HG03280 (cell line): ENCODE measurements around the gene CPVL.

Source experiments
- ATAC-seq: cut with Tn5 transposase; IDR thresholded peaks from one replicate; pipeline ENCODE4 v1.9.1; 2021; ENCODE audit warnings: mild to moderate bottlenecking, moderate library complexity; ENCODE audit not compliant: unreplicated experiment

CPVL gene

GRCh38 chr7:29156907-29157452 is 10.6 kb upstream of the CPVL start:
- no peak for ATAC-seq

GRCh38 chr7:29154076-29154475 is 7.7 kb upstream of the CPVL start:
- ATAC-seq = no peak

- ATAC-seq = no peak
Measured at GRCh38 chr7:29150856-29151255, 4.5 kb upstream of the CPVL start.

- no peak for ATAC-seq
Measured at GRCh38 chr7:29149036-29149435, 2.7 kb upstream of the CPVL start.

DNA sequence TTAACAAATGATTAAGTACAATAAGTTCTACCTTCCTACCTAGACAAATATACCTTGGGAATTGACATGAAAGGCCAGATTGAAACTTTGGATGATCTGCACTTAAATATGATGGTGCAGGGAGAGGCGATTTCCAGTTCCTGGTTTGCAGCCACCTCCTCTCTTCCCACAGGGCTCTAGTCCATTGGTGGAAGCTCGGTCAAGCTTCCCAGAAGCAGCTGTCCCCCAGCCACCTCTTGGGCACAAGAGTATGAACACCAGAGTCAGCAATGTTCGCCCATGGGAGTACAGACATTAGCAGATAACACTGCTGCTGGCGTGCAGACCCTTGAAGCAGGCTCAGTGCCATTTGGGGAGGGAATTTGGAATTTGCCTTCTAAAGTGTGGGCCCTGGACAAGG is 1.5 kb upstream of the CPVL start:
- ATAC-seq = no peak

DNA sequence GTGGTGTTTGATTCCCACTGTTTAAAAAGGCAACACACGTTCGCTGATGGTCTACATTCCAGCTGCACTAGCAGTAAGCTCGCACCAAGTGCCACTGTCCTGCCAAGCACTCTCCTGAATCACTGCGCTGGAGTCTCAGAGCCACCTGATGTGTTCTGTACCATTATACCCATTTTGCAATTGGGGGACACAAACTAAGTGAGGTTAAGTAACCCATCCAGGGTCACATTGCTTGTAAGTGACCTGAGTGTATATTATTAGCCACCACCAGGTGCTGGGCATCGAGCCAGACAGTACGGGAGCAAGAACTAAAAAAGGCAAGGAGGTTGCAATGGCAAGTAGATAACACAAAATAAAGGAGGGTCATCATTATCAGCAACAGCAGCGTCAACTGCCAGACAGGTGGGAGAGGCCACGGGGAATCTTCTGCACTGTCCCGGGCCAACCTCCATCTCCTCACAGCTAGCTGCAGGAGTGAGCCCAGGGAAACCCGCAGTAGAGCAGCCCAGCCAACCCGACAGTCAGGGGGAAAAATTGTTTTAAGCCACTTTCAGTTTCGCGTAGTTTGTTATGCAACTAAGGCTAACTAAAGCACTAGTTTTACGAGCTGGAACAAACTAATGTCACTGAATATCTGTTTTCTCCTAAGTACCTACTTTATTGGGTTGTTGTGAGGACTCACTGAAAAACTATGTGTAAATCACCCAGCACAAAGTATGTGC is 712 bp upstream of the CPVL start:
- ATAC-seq = no peak

GRCh38 chr7:29145553-29146056 is 732 bp downstream of the CPVL start:
- ATAC-seq = no peak

GRCh38 chr7:29143751-29144150 is 2.6 kb downstream of the CPVL start:
- ATAC-seq = no peak

DNA sequence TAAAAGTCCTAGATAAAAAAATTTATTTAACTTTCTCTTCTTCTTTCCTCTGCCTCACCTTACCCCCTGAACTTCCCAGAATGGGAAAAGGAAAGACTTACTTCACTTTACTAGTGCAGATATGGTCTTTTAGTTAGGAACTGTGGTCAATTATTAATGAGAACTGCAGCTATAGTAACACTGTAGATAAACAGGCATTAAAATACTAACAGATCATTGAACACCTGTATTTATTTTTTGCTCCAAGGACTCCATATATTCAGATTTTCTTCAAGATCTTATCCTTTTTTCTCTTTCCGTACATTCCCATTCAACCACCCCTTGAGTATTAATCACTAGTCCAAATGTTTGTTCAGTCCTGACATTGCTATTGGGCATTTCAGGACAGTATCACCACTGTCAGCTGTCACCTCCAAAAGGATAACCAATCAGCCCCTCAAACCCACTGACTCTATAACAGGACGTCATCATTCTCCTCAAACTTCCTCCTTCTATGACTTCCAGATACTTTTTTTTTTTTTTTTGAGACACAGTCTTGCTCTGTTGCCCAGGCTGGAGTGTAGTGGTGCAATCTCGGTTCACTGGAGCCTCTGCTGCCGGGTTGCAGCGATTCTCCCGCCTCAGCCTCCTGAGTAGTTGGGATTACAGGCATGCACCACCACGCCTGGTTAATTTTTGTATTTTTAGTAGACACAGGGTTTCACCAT is 4.2 kb downstream of the CPVL start:
- ATAC-seq = no peak

GRCh38 chr7:29140873-29141468 is 5.4 kb downstream of the CPVL start:
- ATAC-seq = no peak

- ATAC-seq = no peak
Measured at GRCh38 chr7:29139796-29140195, 6.5 kb downstream of the CPVL start.

GRCh38 chr7:29139191-29139590 is 7.1 kb downstream of the CPVL start:
- no peak for ATAC-seq

GRCh38 chr7:29138588-29138987 is 7.7 kb downstream of the CPVL start:
- ATAC-seq = no peak

DNA sequence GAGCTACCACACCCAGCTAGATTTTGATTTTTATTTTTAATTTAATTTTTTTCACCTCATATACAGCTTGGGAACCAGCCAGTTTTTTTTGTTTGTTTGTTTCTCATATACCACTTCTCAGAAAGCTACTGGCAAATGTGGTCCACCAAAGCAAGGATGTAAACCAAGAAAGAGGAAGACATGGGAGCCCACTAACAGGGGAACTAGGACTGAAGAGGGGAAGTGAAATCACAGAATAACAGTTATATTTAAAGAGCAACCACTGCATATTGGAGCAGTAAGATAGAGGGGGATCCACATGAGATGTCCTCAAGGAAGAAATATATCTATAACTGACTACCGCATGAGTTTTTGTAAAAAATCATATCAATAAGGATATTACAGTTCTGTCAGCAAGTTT is 10.5 kb downstream of the CPVL start:
- no peak for ATAC-seq

DNA sequence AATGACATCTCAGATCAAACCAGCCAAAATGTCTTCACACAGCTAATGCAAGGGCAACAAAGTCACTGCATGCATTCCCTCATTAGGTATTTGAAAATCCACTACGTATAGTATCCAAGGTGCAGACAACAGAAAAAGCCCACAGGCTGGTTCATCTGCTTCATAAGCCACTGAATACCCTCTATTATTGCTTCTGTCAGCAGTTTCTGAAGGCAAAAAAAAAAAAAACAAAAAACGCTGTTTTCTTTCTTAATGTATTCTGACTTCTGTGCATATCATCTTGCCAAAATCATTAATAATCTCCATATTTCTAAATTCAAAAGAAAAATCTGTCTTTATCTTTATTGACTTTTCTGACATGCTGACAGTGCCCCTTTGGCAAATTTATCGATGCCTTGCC is 13.4 kb downstream of the CPVL start:
- no peak for ATAC-seq

DNA sequence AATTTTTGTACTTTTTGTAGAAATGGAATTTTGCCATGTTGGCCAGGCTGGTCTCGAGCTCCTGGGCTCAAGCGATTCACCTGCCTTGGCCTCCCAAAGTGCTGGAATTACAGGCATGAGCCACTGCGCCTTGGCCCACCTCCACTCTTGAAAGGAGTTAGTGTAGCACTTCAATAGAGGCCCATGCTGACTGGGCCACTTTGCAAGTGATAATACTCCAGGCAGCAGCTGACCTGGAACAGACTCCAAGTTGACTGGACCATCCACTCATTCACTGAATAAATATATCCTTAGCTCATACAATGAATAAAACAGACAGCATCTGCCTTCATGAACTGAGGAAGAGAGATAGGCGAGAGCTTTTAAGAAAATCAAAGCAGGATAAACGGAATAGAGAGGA is 14.7 kb downstream of the CPVL start:
- ATAC-seq = no peak

DNA sequence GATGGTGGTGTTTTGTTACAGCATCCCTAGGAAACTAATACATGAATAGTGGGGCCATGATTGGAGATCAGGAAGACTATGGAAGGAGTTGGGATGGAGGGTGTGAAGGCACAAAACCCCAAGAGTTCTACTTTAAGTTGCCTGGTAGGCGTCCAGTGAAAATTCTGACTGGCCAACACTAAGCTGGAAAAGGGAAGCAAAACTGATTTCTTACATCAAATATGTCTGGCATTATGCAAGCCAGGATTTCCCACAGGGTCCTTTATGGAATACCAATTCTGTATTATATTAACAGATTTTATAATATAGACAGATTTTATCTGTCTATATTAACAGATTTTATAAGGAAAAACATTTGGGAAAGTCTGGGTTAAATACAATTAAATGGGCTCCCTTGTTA is 16.2 kb downstream of the CPVL start:
- ATAC-seq = no peak

DNA sequence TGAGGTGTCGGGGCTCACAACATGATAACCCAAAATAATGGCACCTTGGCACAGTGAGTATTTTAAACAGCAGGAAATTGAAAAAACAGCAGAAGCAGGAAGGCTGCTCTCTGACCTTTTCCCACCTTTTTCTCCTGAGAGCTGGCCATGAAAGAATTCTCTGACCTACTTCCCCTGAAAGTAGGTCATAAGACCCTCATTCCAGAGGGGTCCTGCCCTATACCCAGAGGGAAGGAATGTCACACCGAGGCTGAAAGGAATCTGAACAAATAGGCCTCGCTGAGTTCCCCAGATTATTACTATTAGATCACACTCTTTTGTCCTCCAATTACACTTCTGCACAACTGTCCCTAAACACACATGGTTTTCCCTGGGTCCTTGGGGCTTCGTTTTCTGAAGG is 18.8 kb downstream of the CPVL start:
- no peak for ATAC-seq

DNA sequence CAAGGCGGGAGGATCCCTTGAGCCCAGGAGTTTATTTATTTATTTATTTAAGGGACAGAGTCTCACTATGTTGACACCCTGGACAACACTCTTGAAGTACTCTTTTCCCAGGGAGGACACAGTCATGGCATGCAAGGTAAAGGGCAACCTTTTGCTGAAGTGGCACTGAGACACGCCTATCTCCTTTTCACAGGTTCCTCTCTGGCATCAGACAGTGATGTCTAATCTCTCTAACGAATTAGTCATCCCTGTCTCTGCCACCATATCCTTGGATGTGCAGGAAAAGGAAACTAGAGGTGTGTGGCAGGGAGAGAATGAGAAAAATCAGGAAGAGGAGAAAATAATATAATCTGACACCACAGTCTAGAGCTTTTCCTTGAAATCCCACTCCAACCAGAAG is 19.5 kb downstream of the CPVL start:
- ATAC-seq = no peak

DNA sequence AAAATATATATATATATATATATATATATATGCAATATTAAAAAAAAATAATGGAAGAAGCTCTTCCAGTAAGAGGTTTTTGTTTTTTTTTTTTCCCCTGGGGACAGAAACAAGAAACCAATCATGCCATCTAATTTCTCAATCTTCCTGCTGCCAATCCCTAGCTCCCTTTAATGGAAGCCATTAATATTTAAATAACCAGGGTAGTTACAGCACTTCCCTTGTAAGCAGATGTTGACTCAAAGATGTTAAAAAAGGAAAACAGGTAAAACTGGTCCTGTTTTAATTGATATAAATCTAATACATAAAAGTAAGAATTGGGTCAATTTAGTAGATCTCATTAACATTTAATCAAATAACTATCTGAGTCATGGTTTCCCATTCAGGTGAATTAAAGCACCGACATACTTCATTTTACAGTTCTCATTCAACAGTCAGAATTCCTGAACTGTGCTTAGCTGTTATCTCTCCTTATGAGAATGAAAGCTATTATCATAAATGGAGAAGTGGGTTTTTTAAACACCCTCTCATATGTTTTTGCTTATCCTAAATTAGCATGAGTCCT is 22.6 kb downstream of the CPVL start:
- ATAC-seq = no peak

- no peak for ATAC-seq
Measured at GRCh38 chr7:29122759-29123158, 23.6 kb downstream of the CPVL start.

DNA sequence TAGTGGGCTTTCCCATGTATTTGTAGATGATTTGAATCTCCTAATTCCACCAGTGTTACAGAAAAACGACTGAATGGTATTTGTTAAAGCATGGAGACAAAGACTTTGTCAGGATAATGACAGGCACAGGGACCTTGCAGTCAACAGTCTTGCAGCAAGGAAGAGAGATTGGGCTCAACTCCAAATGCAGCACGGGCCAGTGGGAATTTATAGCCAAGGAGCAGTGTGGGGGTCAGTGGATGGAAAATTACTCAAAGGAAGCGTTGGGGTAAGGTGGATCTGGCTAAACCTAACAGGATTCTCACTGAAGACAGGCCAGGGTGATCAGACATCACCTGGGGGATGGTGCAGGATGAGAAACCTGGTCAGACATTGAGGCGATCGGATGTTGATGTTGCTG is 24.3 kb downstream of the CPVL start:
- ATAC-seq = no peak
